ENCODE measurements around the gene TAB2.

TAB2 gene, protein sequence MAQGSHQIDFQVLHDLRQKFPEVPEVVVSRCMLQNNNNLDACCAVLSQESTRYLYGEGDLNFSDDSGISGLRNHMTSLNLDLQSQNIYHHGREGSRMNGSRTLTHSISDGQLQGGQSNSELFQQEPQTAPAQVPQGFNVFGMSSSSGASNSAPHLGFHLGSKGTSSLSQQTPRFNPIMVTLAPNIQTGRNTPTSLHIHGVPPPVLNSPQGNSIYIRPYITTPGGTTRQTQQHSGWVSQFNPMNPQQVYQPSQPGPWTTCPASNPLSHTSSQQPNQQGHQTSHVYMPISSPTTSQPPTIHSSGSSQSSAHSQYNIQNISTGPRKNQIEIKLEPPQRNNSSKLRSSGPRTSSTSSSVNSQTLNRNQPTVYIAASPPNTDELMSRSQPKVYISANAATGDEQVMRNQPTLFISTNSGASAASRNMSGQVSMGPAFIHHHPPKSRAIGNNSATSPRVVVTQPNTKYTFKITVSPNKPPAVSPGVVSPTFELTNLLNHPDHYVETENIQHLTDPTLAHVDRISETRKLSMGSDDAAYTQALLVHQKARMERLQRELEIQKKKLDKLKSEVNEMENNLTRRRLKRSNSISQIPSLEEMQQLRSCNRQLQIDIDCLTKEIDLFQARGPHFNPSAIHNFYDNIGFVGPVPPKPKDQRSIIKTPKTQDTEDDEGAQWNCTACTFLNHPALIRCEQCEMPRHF

DNA sequence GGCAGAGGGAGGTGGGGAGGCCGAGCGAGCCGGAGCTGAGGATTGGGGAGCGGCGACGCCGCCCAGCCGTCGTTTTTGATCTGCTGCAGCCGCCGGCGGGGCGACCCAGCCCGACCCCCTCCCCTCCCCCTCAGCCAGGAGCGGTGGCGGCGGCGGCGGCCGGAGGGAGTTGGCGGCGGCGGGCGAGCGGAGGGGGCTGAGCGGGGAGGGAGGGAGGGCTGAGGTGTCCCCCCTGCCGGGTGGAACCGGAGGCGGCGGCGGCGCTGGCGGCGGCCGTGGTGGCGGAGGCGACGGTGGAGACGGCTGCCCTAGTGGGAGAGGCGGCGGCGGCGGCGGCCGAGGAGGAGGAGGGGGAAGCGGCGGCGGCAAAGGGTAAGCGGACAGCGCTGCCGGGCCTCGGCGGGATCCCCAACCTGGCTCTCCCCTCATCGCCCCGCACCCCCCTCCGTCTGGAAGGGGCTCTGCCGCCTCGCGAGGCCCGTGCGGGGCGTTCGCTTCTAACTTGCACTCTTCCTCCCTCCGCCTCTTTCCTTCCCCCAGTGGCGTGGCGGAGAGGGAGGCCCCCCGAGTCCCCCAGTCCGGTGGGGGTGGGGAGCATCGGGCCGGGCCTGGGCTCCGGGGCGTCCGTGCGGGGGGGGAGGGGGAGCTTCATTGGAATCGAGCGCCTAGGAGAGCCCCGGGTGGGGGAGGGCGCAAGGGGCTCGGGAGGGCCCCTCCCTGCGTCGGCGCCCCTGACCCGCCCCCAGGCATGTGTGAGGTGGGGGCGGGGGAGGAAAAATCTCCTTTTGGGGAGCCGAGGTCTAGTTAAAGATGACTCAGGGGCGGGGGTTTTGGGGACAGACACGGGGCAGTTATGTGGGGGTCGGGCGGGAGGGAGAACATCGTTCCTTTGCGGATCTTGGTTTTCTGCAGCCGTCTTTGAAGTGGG, at the start of gene TAB2:
Gene TAB2, plus strand, starts transcription at position 69 of the 928 bp plus-strand sequence. CDS start 52,286 bp downstream, outside the sequence.
- Histone ChIP-seq H2AFZ (ENCODE audit: low read depth, low read length) (no peak within 1 kb of the TSS), H3K79me2 (ENCODE audit: low read length) (peaks cover 73% of the 10 kb centered on the region), H3K36me3 (replicated peaks; ENCODE audit: low read depth, low read length) (no peaks in the 10 kb centered on the region), H3K9me3 (ENCODE audit: insufficient read depth, low read length) (no peaks in the 10 kb centered on the region), H3K4me1 (ENCODE audit: low read length) (peaks cover 32% of the 10 kb centered on the region), H4K20me1 (ENCODE audit: insufficient read depth, low read length) (peaks cover 38% of the 10 kb centered on the region), H3K9ac (ENCODE audit: low read length) (peak within 1 kb of the TSS; percentile 99), H3K4me2 (ENCODE audit: low read length) (peak within 1 kb of the TSS; percentile 88), H3K4me3 (ENCODE audit: low read length) (peak within 1 kb of the TSS; percentile 99), H3K27ac (ENCODE audit: low read length) (peak within 1 kb of the TSS; percentile 99), H3K27me3 (ENCODE audit: low read depth, low read length) (no peaks in the 10 kb centered on the region)
- TF ChIP-seq, protein P1, sequence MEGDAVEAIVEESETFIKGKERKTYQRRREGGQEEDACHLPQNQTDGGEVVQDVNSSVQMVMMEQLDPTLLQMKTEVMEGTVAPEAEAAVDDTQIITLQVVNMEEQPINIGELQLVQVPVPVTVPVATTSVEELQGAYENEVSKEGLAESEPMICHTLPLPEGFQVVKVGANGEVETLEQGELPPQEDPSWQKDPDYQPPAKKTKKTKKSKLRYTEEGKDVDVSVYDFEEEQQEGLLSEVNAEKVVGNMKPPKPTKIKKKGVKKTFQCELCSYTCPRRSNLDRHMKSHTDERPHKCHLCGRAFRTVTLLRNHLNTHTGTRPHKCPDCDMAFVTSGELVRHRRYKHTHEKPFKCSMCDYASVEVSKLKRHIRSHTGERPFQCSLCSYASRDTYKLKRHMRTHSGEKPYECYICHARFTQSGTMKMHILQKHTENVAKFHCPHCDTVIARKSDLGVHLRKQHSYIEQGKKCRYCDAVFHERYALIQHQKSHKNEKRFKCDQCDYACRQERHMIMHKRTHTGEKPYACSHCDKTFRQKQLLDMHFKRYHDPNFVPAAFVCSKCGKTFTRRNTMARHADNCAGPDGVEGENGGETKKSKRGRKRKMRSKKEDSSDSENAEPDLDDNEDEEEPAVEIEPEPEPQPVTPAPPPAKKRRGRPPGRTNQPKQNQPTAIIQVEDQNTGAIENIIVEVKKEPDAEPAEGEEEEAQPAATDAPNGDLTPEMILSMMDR (IDR thresholded peaks at IDR 0.05; ENCODE audit: low read depth, low read length): no peak
- TF ChIP-seq EZH2phosphoT487 (IDR thresholded peaks at IDR 0.05; ENCODE audit: low read depth): no peak

- Histone ChIP-seq H3K4me2 (ENCODE audit: low read length) (no peak overlapping the region), H3K4me3 (ENCODE audit: low read length) (no peak overlapping the region)
Observed at GRCh38 chr6:149268146-149268545, 49.4 kb upstream of the TAB2 start.

DNA sequence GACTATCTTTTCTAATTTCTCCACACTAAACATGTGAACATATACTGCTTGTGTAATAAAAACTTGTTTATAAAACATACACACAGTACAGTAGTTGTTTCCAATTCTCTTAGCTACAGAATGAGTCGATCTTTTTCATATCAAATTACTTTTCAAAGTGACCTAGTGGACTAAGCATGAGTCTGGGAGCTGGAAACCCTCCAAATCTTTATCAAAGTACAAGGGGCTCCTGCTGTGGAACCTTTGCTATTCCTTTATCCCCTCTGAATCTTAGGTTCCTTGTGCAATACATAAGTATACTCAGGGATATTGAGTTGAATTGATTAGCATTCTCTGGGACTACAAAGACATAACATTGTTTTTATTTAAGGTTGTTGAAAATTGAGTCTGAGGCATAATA, 48.7 kb upstream of the TAB2 start:
- TF ChIP-seq, protein P1 (IDR thresholded peaks at IDR 0.05; ENCODE audit: low read depth, low read length): no peak
- TF ChIP-seq EZH2phosphoT487 (IDR thresholded peaks at IDR 0.05; ENCODE audit: low read depth): no peak
- H3K9me3 ChIP-seq (ENCODE audit: insufficient read depth, low read length): 0 out of 2 replicates have a peak, but pooled peaks cover 4% of the 10 kb centered on the region
- peaks cover 73% of the 10 kb centered on the region for H3K4me1 ChIP-seq (ENCODE audit: low read length)
- H3K36me3 ChIP-seq (replicated peaks; ENCODE audit: low read depth, low read length): peaks cover 6% of the 10 kb centered on the region
- no peak overlapping the region for H3K4me3 ChIP-seq (ENCODE audit: low read length)
- no peak overlapping the region for H3K4me2 ChIP-seq (ENCODE audit: low read length)
- H3K27ac ChIP-seq (ENCODE audit: low read length): no peak overlapping the region
- no peaks in the 10 kb centered on the region for H4K20me1 ChIP-seq (ENCODE audit: insufficient read depth, low read length)
- no peaks in the 10 kb centered on the region for H3K79me2 ChIP-seq (ENCODE audit: low read length)
- H2AFZ ChIP-seq (ENCODE audit: low read depth, low read length): no peak overlapping the region
- H3K9ac ChIP-seq (ENCODE audit: low read length): no peak overlapping the region
- H3K27me3 ChIP-seq (ENCODE audit: low read depth, low read length): no peaks in the 10 kb centered on the region

More at GRCh38 chr6:149268146-149268545, 49.4 kb upstream of the TAB2 start:
- Histone ChIP-seq H3K9ac (ENCODE audit: low read length) (no peak overlapping the region), H3K27ac (ENCODE audit: low read length) (no peak overlapping the region), H2AFZ (ENCODE audit: low read depth, low read length) (no peak overlapping the region), H3K79me2 (ENCODE audit: low read length) (no peaks in the 10 kb centered on the region), H3K4me1 (ENCODE audit: low read length) (peaks cover 67% of the 10 kb centered on the region), H3K27me3 (ENCODE audit: low read depth, low read length) (no peaks in the 10 kb centered on the region), H4K20me1 (ENCODE audit: insufficient read depth, low read length) (no peaks in the 10 kb centered on the region), H3K9me3 (ENCODE audit: insufficient read depth, low read length) (0 out of 2 replicates have a peak, but pooled peaks cover 4% of the 10 kb centered on the region), H3K36me3 (replicated peaks; ENCODE audit: low read depth, low read length) (peaks cover 6% of the 10 kb centered on the region)
- TF ChIP-seq, protein P1 (IDR thresholded peaks at IDR 0.05; ENCODE audit: low read depth, low read length): no peak
- no peak for TF ChIP-seq EZH2phosphoT487 (IDR thresholded peaks at IDR 0.05; ENCODE audit: low read depth)
